GM12891 (cell line): ENCODE measurements around the gene SCN8A.

Experiments used
- PAX5 ChIP-seq: IDR thresholded peaks from 2 replicates; pipeline ENCODE4 v1.6.1; 2011; ENCODE audit warnings: low read length, moderate library complexity, mild to moderate bottlenecking; ENCODE audit not compliant: insufficient read depth, severe bottlenecking
- POLR2A ChIP-seq: IDR thresholded peaks from 2 replicates; pipeline ENCODE4 v1.6.1; 2011; ENCODE audit warnings: low read depth, low read length, control low read depth
- POLR2AphosphoS5 ChIP-seq: IDR thresholded peaks from 2 replicates; pipeline ENCODE4 v1.6.1; 2011; ENCODE audit warnings: low read depth, low read length, control low read depth
- POU2F2 ChIP-seq: IDR thresholded peaks from 2 replicates; pipeline ENCODE4 v1.6.1; 2011; ENCODE audit warnings: low read depth, mild to moderate bottlenecking, control low read depth, low read length, moderate library complexity
- SPI1 ChIP-seq: IDR thresholded peaks from 2 replicates; pipeline ENCODE4 v1.6.1; 2011; ENCODE audit warnings: low read depth, low read length, control low read depth
- TAF1 ChIP-seq: IDR thresholded peaks from 2 replicates; pipeline ENCODE4 v1.6.1; 2011; ENCODE audit warnings: low read depth, low read length, control low read depth

- TF ChIP-seq POLR2AphosphoS5 = no peak
- TF ChIP-seq POLR2A = no peak
- TF ChIP-seq PAX5 = no peak
- TF ChIP-seq SPI1 = no peak
- no peak for TF ChIP-seq TAF1
- no peak for TF ChIP-seq POU2F2
Observed at GRCh38 chr12:51662728-51663154, 71.7 kb downstream of the SCN8A start.
